ENCODE measurements around the gene FER. TPM values are rescaled to one million over a fixed set of nuclear protein-coding genes. Genes with fewer than 3 reads are reported as not detected.
"Not testable (repeated sequence)": the region's sequence is repeated elsewhere in the genome, so short reads cannot be mapped to it uniquely, and the experiment has no call there.

The FER gene
- total RNA-seq, 2 experiments from 2014 or later = 9.4 to 10.0 TPM

- intact Hi-C loops (cut with micrococcal nuclease; ENCODE audit: unreplicated experiment) = no loop called here
- H3K27ac ChIP-seq (ENCODE audit: low read depth, low read length, poor library complexity, severe bottlenecking) = no peak overlapping the region
- no peaks in the 10 kb centered on the region for H3K9me2 ChIP-seq (ENCODE audit: insufficient read depth, low read length)
- H3K36me3 ChIP-seq (ENCODE audit: insufficient read depth, low read length) = no peaks in the 10 kb centered on the region
- H3K4me1 ChIP-seq (ENCODE audit: insufficient read depth, low read length, poor library complexity, severe bottlenecking) = no peaks in the 10 kb centered on the region
- no peak overlapping the region for H3K4me3 ChIP-seq (ENCODE audit: low read depth, low read length, poor library complexity, severe bottlenecking)
- BruUV-seq (replicated peaks) = no TSS peak
- DNase-seq (ENCODE audit: low spot score) = no peak
- H4K20me1 ChIP-seq (ENCODE audit: insufficient read depth, low read length) = no peaks in the 10 kb centered on the region
- H3K9me3 ChIP-seq (ENCODE audit: low read length) = no peaks in the 10 kb centered on the region
- H3K79me2 ChIP-seq (ENCODE audit: insufficient read depth, low read depth, low read length) = no peaks in the 10 kb centered on the region
- TF ChIP-seq EZH2phosphoT487 (IDR thresholded peaks at IDR 0.05; ENCODE audit: borderline replicate concordance, low read depth, low read length) (no peak), CTCF (conservative IDR thresholded peaks at IDR 0.05; ENCODE audit: low read length) (no peak)
- H2AFZ ChIP-seq (ENCODE audit: low read length) = no peak overlapping the region
- POLR2A ChIA-PET = interaction anchor here (0.7 to 1.0 kb wide), 3 partner anchors 12 to 1488 kb away, joined by 3 to 7 read pairs (median 5); no protein-coding TSS in a partner anchor
- H3K4me2 ChIP-seq (ENCODE audit: low read length) = no peak overlapping the region
- CTCF ChIA-PET (ENCODE audit: unreplicated experiment) = no interaction called here
Measured at GRCh38 chr5:108769352-108769751, 21.7 kb downstream of the FER start.

GRCh38 chr5:108772626-108773025, 24.9 kb downstream of the FER start:
- no peak overlapping the region for H3K4me3 ChIP-seq (ENCODE audit: low read depth, low read length, poor library complexity, severe bottlenecking)
- TF ChIP-seq CTCF (conservative IDR thresholded peaks at IDR 0.05; ENCODE audit: low read length) (no peak), EZH2phosphoT487 (IDR thresholded peaks at IDR 0.05; ENCODE audit: borderline replicate concordance, low read depth, low read length) (no peak)
- H4K20me1 ChIP-seq (ENCODE audit: insufficient read depth, low read length) = no peaks in the 10 kb centered on the region
- H3K79me2 ChIP-seq (ENCODE audit: insufficient read depth, low read depth, low read length) = no peaks in the 10 kb centered on the region
- no peaks in the 10 kb centered on the region for H3K4me1 ChIP-seq (ENCODE audit: insufficient read depth, low read length, poor library complexity, severe bottlenecking)
- no peak for DNase-seq (ENCODE audit: low spot score)
- H3K36me3 ChIP-seq (ENCODE audit: insufficient read depth, low read length) = no peaks in the 10 kb centered on the region
- H3K9me2 ChIP-seq (ENCODE audit: insufficient read depth, low read length) = no peaks in the 10 kb centered on the region
- H3K9me3 ChIP-seq (ENCODE audit: low read length) = no peaks in the 10 kb centered on the region
- ChIA-PET POLR2A (interaction anchor here (1.0 kb wide), 1 partner anchor 13 kb away, joined by 3 read pairs; no protein-coding TSS in a partner anchor), CTCF (ENCODE audit: unreplicated experiment) (no interaction called here)
- H2AFZ ChIP-seq (ENCODE audit: low read length) = no peak overlapping the region
- H3K27ac ChIP-seq (ENCODE audit: low read depth, low read length, poor library complexity, severe bottlenecking) = no peak overlapping the region
- intact Hi-C loops (cut with micrococcal nuclease; ENCODE audit: unreplicated experiment) = no loop called here
- no peak overlapping the region for H3K4me2 ChIP-seq (ENCODE audit: low read length)
- no TSS peak for BruUV-seq (replicated peaks)

- BruUV-seq (replicated peaks) = no TSS peak
- no peaks in the 10 kb centered on the region for H4K20me1 ChIP-seq (ENCODE audit: insufficient read depth, low read length)
- TF ChIP-seq CTCF (conservative IDR thresholded peaks at IDR 0.05; ENCODE audit: low read length) = no peak
- no peak for TF ChIP-seq EZH2phosphoT487 (IDR thresholded peaks at IDR 0.05; ENCODE audit: borderline replicate concordance, low read depth, low read length)
- POLR2A ChIA-PET = interaction anchor here (1.0 kb wide), 2 partner anchors 14 to 117 kb away, joined by 3 read pairs; no protein-coding TSS in a partner anchor
- no peak overlapping the region for H3K4me2 ChIP-seq (ENCODE audit: low read length)
- H3K79me2 ChIP-seq (ENCODE audit: insufficient read depth, low read depth, low read length) = no peaks in the 10 kb centered on the region
- no peak overlapping the region for H3K27ac ChIP-seq (ENCODE audit: low read depth, low read length, poor library complexity, severe bottlenecking)
- CTCF ChIA-PET (ENCODE audit: unreplicated experiment) = no interaction called here
- intact Hi-C loops (cut with micrococcal nuclease; ENCODE audit: unreplicated experiment) = no loop called here
- no peak overlapping the region for H2AFZ ChIP-seq (ENCODE audit: low read length)
- no peaks in the 10 kb centered on the region for H3K4me1 ChIP-seq (ENCODE audit: insufficient read depth, low read length, poor library complexity, severe bottlenecking)
- no peaks in the 10 kb centered on the region for H3K36me3 ChIP-seq (ENCODE audit: insufficient read depth, low read length)
- DNase-seq (ENCODE audit: low spot score) = no peak
- H3K9me2 ChIP-seq (ENCODE audit: insufficient read depth, low read length) = no peaks in the 10 kb centered on the region
- no peaks in the 10 kb centered on the region for H3K9me3 ChIP-seq (ENCODE audit: low read length)
- H3K4me3 ChIP-seq (ENCODE audit: low read depth, low read length, poor library complexity, severe bottlenecking) = no peak overlapping the region
Measured at GRCh38 chr5:108773330-108773729, 25.6 kb downstream of the FER start.

DNA sequence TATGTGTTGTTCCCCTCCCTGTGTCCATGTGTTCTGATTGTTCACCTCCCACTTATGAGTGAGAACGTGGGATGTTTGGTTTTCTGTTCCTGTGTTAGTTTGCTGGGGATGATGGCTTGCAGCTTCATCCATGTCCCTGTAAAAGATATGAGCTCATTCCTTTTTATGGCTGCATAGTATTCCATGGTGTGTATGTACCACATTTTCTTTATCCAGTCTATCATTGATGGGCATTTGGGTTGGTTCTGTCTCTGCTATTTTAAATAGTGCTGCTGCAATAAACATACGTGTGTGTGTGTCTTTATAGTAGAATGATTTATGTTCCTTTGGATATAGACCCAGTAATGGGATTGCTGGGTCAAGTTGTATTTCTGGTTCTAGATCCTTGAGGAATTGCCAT, 26.4 kb downstream of the FER start:
- H3K9me3 ChIP-seq (ENCODE audit: low read length); H4K20me1 ChIP-seq (ENCODE audit: insufficient read depth, low read length); H3K36me3 ChIP-seq (ENCODE audit: insufficient read depth, low read length); BruUV-seq (replicated peaks); H3K4me3 ChIP-seq (ENCODE audit: low read depth, low read length, poor library complexity, severe bottlenecking); H3K4me1 ChIP-seq (ENCODE audit: insufficient read depth, low read length, poor library complexity, severe bottlenecking); H2AFZ ChIP-seq (ENCODE audit: low read length); H3K9me2 ChIP-seq (ENCODE audit: insufficient read depth, low read length); H3K4me2 ChIP-seq (ENCODE audit: low read length); intact Hi-C loops (cut with micrococcal nuclease; ENCODE audit: unreplicated experiment); DNase-seq (ENCODE audit: low spot score); H3K79me2 ChIP-seq (ENCODE audit: insufficient read depth, low read depth, low read length); H3K27ac ChIP-seq (ENCODE audit: low read depth, low read length, poor library complexity, severe bottlenecking); CTCF ChIA-PET (ENCODE audit: unreplicated experiment): not testable (repeated sequence)
- POLR2A ChIA-PET = interaction anchor here (0.7 to 1.0 kb wide), 2 partner anchors 118 to 300 kb away, joined by 3 read pairs; no protein-coding TSS in a partner anchor

All from OCI-LY7 (cell line).